Measurements from ENCODE around the gene POTEG.
"Not testable (repeated sequence)": the region's sequence is repeated elsewhere in the genome, so short reads cannot be mapped to it uniquely, and the experiment has no call there.

GRCh38 chr14:19434891-19435290, 750 bp upstream of the POTEG start:
- not testable (repeated sequence) for TF ChIP-seq SMC3 (IDR thresholded peaks at IDR 0.05); FOSB (CRISPR knock-in tag; IDR thresholded peaks at IDR 0.05); CTCF (IDR thresholded peaks at IDR 0.05); JUNB (IDR thresholded peaks at IDR 0.05); RAD21 (conservative IDR thresholded peaks at IDR 0.05 in 1 of 2, IDR thresholded peaks at IDR 0.05 in 1 of 2); USF2 (IDR thresholded peaks at IDR 0.05); POLR2A (IDR thresholded peaks at IDR 0.05; ENCODE audit: low read length); ESRRA (IDR thresholded peaks at IDR 0.05; ENCODE audit: borderline replicate concordance, low read length); MAX (IDR thresholded peaks at IDR 0.05); EP300 (IDR thresholded peaks at IDR 0.05); EHMT2 (IDR thresholded peaks at IDR 0.05; ENCODE audit: low read depth); MYC (IDR thresholded peaks at IDR 0.05; ENCODE audit: borderline replicate concordance, low read length); CBX2 (IDR thresholded peaks at IDR 0.05; ENCODE audit: borderline replicate concordance, low read depth)
